ENCODE data around the gene TAL2. TPM values are rescaled to one million over a fixed set of nuclear protein-coding genes. Genes with fewer than 3 reads are reported as not detected.

Gene TAL2
- total and polyA plus RNA-seq, 4 donors, result 0.17 TPM; not detected in 3

GRCh38 chr9:105670315-105670714 is 8.1 kb downstream of the TAL2 start:
- no peak for ATAC-seq (ENCODE audit: insufficient read depth, low FRiP score)
- no peak overlapping the region for H3K4me3 ChIP-seq
- DNase-seq, result no peak
- H3K36me3 ChIP-seq (ENCODE audit: control insufficient read depth in 4 of 4, insufficient read depth in 4 of 4, low read length in 4 of 4), result no peaks in the 10 kb centered on the region
- TF ChIP-seq CTCF (IDR thresholded peaks at IDR 0.05; ENCODE audit: control extremely low read depth, extremely low read depth), result no peak
- no peaks in the 10 kb centered on the region for H3K27me3 ChIP-seq (ENCODE audit: control insufficient read depth in 3 of 3, insufficient read depth in 3 of 3, low read length in 2 of 3)
- H3K9ac ChIP-seq (ENCODE audit: insufficient read depth in 1 of 2, low read length in 2 of 2), result no peak overlapping the region
- H3K9me3 ChIP-seq (ENCODE audit: control insufficient read depth in 4 of 4, insufficient read depth in 3 of 4, low read length in 3 of 4), result no peaks in the 10 kb centered on the region
- no peak overlapping the region for H3K27ac ChIP-seq (ENCODE audit: low read depth in 1 of 2, low read length in 1 of 2)
- WGBS, 2 donors, result 50 to 56% methylated on average over 3 of the region's 3 CpGs
- H3K4me1 ChIP-seq (ENCODE audit: control insufficient read depth in 5 of 5, insufficient read depth in 5 of 5, low read length in 5 of 5), result no peaks in the 10 kb centered on the region

- no peak overlapping the region for H3K4me3 ChIP-seq
- 79 to 87% methylated on average over 3 of the region's 3 CpGs for WGBS, 2 donors
- no peaks in the 10 kb centered on the region for H3K27me3 ChIP-seq (ENCODE audit: control insufficient read depth in 3 of 3, insufficient read depth in 3 of 3, low read length in 2 of 3)
- no peak for DNase-seq
- no peaks in the 10 kb centered on the region for H3K9me3 ChIP-seq (ENCODE audit: control insufficient read depth in 4 of 4, insufficient read depth in 3 of 4, low read length in 3 of 4)
- no peak overlapping the region for H3K9ac ChIP-seq (ENCODE audit: insufficient read depth in 1 of 2, low read length in 2 of 2)
- no peak for TF ChIP-seq CTCF (IDR thresholded peaks at IDR 0.05; ENCODE audit: control extremely low read depth, extremely low read depth)
- no peaks in the 10 kb centered on the region for H3K36me3 ChIP-seq (ENCODE audit: control insufficient read depth in 4 of 4, insufficient read depth in 4 of 4, low read length in 4 of 4)
- H3K4me1 ChIP-seq (ENCODE audit: control insufficient read depth in 5 of 5, insufficient read depth in 5 of 5, low read length in 5 of 5), result no peaks in the 10 kb centered on the region
- no peak overlapping the region for H3K27ac ChIP-seq (ENCODE audit: low read depth in 1 of 2, low read length in 1 of 2)
- no peak for ATAC-seq (ENCODE audit: insufficient read depth, low FRiP score)
Measured at GRCh38 chr9:105670775-105671174, 8.5 kb downstream of the TAL2 start.

- H3K27ac ChIP-seq (ENCODE audit: low read depth in 1 of 2, low read length in 1 of 2), result no peak overlapping the region
- DNase-seq, result no peak
- H3K9me3 ChIP-seq (ENCODE audit: control insufficient read depth in 4 of 4, insufficient read depth in 3 of 4, low read length in 3 of 4), result no peaks in the 10 kb centered on the region
- TF ChIP-seq CTCF (IDR thresholded peaks at IDR 0.05; ENCODE audit: control extremely low read depth, extremely low read depth), result no peak
- no peak overlapping the region for H3K9ac ChIP-seq (ENCODE audit: insufficient read depth in 1 of 2, low read length in 2 of 2)
- H3K4me3 ChIP-seq, result no peak overlapping the region
- H3K27me3 ChIP-seq (ENCODE audit: control insufficient read depth in 3 of 3, insufficient read depth in 3 of 3, low read length in 2 of 3), result no peaks in the 10 kb centered on the region
- no peaks in the 10 kb centered on the region for H3K4me1 ChIP-seq (ENCODE audit: control insufficient read depth in 5 of 5, insufficient read depth in 5 of 5, low read length in 5 of 5)
- no peaks in the 10 kb centered on the region for H3K36me3 ChIP-seq (ENCODE audit: control insufficient read depth in 4 of 4, insufficient read depth in 4 of 4, low read length in 4 of 4)
- WGBS, 2 donors, result 15 to 24% methylated on average over 3 of the region's 3 CpGs
- ATAC-seq (ENCODE audit: insufficient read depth, low FRiP score), result no peak
Measured at GRCh38 chr9:105672711-105673234, 10.5 kb downstream of the TAL2 start.

- H3K4me1 ChIP-seq (ENCODE audit: control insufficient read depth in 5 of 5, insufficient read depth in 5 of 5, low read length in 5 of 5), result no peaks in the 10 kb centered on the region
- no peak for DNase-seq
- H3K36me3 ChIP-seq (ENCODE audit: control insufficient read depth in 4 of 4, insufficient read depth in 4 of 4, low read length in 4 of 4), result no peaks in the 10 kb centered on the region
- no peaks in the 10 kb centered on the region for H3K9me3 ChIP-seq (ENCODE audit: control insufficient read depth in 4 of 4, insufficient read depth in 3 of 4, low read length in 3 of 4)
- H3K9ac ChIP-seq (ENCODE audit: insufficient read depth in 1 of 2, low read length in 2 of 2), result no peak overlapping the region
- no peak for TF ChIP-seq CTCF (IDR thresholded peaks at IDR 0.05; ENCODE audit: control extremely low read depth, extremely low read depth)
- no peak overlapping the region for H3K27ac ChIP-seq (ENCODE audit: low read depth in 1 of 2, low read length in 1 of 2)
- WGBS, 2 donors, result 69 to 72% methylated on average over 3 of the region's 3 CpGs
- ATAC-seq (ENCODE audit: insufficient read depth, low FRiP score), result no peak
- H3K4me3 ChIP-seq, result no peak overlapping the region
- H3K27me3 ChIP-seq (ENCODE audit: control insufficient read depth in 3 of 3, insufficient read depth in 3 of 3, low read length in 2 of 3), result no peaks in the 10 kb centered on the region
Measured at GRCh38 chr9:105673850-105674387, 11.7 kb downstream of the TAL2 start.

Data from lung (tissue), 12 donors.